Measurements from ENCODE around the gene KRT7.
"Not testable (repeated sequence)": the region's sequence is repeated elsewhere in the genome, so short reads cannot be mapped to it uniquely, and the experiment has no call there.

Gene KRT7

DNA sequence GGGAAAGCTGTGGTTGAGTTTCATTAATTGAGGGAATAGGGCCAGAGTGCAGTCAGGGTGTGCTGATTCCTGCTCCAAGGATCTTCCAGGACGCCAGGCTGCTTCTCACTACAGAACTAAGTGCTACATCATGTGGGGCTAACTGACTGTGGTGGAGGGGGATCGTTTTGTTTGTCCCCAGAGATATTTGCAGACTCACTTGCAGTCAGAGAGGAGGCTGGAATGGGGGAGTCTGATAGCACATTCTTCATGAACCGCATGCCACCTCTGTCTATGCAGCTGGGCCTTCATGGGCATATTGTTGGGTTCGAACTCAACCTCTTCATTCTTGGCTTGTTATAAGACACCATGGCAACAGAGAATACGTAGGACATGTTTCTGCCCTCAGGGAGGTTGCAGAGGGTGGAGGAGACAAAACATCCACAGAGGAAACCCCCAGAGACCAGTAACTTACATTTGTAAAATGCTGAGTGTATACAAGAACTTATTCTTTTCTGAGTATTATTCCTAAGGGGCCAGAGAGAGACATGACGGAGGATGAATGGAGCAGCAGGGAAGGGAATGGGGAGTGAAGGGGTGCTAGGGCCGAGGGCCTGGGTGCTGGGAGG, 13.0 kb downstream of the KRT7 start:
- DNase-seq, result no peak

DNA sequence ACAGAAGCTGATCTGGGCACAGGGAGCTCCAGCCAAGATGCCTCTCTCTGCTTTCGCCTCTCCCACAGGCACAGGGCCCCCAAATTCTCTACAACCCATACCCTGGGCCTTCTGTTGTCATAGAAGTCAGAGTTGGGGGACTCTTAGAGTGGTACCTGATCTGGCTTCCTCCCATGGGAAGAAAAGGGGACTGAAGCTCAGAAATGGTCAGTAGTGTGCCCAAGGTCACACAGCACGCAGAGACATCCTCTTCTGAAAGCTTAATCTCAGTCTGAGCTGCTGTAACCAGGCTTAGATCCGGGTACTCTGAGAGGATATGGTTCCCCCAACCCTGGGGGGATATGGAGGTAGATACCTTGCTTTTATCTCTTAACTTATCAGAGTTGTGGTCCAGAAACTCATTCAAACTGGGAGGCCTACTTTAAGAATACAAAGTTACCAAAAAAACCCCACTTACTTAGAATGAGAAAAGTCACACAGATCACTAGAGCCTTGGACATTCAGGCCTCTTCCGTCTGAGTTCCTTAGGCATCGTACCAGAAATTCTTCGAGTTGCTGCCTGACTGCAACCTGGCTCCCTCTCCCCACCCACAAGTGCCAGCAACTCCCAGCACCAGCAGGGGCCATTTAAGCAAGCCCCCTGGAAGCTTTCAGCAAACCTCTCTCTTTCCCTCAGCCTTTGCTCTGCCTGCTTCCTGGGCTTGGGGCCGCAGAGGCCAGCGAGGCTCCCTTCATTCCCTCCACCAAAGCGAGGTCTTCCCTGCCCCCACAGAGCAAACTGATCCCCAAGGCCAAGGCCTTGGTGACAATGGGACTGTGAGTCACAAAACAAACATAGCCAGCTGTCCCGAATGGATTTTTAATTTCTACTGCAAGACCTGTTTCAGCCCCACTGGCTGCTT, 13.9 kb downstream of the KRT7 start:
- DNase-seq, result no peak

DNA sequence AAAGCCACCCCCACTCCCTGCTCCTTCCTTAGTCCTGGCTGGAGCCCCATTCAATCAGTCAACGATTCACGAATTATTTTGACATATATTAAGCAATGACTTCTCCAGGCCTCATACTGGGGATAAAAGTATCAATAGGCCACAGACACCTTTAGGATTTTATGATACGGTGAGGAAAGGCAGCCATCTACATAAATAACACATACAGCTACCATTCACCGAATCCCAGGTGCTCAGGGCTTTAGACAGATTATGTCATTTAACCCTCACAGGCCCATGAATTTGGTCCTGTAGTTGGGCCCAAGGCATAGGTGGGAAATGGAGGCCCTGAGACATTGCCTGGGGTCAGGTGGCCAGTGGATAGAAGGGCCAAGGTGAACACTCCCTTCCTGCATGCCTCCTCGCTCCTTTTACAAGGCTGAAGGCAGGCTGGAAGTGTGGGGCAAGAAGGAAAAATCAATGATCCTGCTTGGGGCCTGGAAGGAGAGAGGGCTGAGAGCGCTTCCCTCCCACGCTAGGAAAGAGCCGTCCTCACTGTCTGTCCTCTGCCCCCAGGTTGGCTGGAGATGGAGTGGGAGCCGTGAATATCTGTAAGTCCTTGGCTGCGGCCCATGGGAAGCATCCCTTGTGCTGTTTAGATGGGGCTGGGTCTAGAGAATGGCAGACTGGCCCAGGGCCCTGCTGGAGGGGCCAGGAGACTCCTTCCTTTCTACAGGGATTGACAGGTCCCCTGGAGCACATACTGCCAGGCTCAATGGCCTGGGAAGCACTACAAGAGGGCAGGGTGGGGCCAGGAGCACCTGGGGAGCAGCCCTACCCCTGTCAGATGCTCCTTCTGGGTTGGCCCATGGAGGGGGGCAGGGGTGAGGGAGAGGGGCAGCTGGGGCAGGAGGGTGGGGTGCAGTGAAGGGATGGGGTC, 14.8 kb downstream of the KRT7 start:
- no peak for DNase-seq

DNA sequence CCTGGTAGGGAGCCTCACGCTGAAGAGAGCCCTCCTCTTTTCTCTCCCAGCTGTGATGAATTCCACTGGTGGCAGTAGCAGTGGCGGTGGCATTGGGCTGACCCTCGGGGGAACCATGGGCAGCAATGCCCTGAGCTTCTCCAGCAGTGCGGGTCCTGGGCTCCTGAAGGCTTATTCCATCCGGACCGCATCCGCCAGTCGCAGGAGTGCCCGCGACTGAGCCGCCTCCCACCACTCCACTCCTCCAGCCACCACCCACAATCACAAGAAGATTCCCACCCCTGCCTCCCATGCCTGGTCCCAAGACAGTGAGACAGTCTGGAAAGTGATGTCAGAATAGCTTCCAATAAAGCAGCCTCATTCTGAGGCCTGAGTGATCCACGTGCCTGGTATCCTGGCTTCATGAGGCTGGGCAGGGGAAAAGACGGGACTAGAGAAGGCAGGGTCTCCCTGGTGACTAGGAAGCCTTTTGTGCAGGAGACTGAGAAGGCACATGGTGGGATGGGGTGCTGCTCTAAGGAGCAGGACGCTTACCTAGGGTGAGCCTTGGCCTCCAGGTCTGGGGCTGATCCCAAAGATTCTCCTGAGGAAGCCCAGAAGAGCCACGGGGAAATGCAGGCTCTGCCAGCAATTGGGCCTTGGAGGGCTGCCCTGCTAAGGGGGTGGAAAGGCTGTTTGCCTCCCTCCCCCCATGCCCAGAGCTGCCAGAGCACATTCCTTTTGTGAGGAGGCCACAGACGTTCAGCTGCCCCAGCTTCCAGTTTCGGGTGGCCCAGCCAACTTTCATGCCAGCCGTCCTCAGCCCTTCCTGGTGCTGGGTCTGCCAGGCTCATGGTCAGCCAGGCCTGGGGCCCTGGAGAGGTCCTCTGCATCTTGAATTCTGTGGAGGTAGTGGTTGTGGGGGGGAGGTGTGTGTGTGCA, 15.8 kb downstream of the KRT7 start:
- no peak for DNase-seq

DNA sequence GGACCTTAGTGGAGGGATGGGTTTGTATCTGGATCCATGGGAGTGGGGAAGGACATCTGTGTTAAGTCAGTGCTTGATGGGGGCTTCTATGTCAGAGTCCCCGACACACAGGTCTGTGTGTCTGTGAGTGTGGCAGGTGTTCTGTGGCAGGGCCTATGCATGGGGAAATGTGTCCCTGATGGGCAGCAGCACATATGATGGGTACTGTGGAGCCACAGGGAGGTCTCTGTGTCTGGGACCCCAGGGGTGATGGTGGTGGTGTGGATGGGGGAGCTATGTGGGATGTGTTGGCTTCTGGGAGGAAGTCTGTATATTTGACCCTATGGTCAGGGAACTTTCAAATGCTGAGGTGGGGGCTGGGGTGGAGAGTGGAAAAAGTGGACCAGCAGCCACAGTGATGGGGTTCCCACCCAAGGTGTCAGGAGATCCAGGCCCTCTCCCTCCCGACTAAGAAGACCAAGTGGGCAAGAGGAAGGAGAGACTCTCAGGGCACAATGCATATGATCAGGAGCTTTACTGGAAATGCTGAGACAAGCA, 16.5 kb downstream of the KRT7 start:
- DNase-seq, result no peak

DNA sequence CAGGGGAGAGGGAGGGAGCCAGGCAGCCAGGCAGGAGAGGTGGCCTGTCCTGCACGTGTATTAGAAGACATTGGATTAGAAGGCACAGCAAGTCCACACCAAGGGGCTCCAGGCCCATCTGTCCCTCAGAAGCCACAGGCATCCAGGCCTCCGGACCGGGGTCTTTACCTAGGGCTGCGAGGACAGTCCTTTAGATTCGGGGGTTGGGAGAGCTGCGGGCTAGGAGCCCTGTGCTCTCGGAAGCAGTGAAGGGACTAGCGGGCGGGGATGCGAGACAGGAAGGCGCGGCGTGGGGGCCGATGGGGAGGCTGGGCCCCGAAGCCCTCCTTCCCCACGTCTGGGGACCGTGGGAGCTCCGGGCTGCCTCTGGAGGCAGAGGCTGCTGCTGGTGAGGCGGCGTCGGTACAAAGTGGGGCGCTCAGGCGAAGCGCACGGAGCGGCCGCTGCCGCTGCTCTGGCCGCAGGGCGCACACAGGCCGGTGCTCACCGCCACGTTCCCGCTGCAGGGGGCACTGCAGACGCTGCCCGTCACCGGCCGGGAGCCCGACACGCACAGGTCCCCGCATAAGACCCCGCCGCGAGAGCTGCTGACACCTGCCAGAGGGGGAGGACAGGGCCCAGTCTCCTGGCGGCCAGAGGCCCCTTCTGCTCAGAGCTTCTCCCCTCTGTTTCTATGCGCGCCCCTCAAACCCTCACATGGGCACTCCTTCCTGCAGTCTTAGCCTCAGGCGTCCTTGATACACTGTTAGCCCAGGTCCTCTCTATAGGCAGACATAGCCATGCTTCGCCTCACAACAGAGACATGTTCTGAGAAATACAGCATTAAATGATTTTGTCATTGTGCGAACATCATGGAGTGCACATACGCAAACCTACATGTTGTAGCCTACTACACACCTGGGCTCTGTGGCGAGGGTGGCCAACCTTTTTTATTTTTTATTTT, 17.3 kb downstream of the KRT7 start:
- DNase-seq, result no peak

DNA sequence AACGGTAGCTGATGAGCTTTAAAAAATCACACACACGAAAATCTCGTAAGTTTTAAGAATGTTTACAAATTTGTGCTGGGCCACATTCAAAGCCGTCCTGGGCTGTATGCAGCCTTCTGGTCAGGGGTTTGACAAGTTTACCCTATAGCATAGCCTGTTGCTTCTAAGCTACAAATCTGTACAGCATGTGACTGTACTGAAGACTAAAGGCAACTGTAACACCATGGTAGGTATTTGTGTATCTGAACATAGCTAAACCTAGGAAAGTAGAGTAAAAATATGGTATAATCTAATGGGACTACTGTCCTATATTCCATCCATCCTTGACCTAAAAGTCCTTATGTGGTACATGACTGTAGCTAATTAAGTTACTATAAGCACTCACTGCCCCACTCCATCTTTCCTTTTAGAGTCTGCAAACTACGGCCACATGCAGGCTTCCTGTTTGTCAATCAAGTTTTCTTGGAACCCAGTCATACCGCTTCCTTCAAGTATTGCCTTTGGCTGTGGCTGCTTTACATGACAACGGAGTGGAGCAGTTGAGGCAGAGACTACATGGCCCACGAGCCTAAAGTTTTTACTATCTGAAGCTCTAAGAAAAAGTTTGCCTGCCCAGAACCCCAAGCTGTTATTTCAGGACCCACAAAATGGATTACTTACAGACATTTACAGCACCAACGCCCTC, 18.5 kb downstream of the KRT7 start:
- no peak for DNase-seq

DNA sequence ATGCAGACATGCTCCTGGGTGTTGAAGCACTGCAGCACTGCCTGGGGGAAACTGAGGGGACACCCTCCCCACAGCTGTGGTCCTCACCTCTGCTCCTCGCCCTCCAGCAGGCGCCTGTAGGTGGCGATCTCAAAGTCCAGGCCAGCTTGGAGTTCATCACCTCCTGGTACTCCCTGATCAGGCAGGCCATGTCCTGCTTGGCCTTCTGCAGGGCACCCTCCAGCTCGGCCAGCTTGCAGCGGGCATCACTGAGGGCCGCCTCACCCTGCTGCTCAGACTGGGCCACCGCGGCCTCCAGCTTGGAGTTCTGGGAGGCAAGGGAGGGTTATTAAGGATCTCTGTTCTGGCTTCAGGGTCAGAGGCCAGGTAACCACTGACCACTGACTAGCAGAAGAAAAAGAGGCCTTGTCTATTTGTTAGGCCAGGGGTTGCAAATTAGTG, 19.2 kb downstream of the KRT7 start:
- not testable (repeated sequence) for DNase-seq

DNA sequence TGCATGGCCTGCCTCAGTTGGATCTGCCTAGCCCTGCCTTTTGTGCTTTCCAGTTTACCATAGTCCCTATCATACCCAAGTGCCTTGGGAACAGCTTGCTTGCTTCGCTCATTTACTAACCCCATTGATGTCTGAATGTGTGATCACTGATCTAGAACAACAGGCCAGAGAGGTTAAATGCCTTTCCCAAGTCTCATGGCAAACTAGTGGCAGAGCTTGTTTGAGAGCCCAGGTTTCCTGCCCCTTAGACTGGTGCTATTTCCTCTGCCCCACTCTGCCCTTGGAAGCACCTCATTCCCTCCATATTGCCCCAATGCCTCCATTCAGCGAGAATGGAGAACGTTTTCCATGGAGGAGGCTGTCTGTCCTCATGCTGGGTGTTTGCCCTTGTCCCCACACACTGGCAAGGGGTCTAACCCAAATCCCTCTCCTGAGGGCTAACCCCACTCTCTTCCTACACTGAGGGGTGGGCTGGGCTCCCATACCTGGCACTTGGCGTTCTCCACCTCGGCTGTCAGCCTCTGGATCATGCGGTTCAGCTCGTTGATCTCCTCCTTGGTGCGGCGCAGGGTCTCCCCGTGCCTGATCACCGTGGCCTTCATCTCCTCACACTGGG, 19.8 kb downstream of the KRT7 start:
- no peak for DNase-seq

DNA sequence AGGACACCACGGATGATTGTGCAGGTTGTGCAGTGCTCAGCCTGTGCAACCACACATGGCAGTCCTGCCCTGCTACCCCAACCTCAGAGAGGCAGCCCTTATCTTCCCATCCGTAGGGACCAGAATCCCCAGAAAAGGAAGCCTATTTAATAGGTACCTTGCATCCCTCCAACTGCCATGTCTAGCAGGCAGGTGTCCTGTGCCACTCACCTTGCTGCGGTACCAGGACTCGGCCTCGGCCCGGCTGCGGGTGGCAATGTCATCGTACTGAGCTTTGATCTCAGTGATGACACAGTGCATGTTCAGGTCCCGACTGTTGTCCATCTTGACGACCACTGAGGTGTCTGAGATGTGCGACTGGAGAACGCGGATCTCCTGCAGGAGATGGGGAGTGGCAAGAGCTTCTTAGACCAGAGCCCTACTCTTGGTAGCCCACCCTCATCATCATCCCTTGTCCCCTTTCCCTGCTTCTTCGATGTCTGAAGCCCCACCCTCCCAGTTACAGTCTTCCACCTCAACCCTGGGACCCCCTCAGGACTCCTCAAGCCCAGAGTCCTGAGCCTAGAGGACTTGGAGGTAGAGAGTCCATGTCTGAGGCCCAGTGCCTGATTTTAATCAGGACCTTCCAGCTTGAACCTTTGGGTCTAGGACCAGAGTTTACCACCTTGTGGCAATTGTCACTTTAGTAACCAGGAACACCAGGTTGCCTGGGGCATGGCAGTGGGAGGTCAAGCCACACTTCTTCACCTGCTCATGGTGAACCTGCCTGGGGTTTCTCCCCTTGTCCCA, 20.5 kb downstream of the KRT7 start:
- DNase-seq, result no peak

DNA sequence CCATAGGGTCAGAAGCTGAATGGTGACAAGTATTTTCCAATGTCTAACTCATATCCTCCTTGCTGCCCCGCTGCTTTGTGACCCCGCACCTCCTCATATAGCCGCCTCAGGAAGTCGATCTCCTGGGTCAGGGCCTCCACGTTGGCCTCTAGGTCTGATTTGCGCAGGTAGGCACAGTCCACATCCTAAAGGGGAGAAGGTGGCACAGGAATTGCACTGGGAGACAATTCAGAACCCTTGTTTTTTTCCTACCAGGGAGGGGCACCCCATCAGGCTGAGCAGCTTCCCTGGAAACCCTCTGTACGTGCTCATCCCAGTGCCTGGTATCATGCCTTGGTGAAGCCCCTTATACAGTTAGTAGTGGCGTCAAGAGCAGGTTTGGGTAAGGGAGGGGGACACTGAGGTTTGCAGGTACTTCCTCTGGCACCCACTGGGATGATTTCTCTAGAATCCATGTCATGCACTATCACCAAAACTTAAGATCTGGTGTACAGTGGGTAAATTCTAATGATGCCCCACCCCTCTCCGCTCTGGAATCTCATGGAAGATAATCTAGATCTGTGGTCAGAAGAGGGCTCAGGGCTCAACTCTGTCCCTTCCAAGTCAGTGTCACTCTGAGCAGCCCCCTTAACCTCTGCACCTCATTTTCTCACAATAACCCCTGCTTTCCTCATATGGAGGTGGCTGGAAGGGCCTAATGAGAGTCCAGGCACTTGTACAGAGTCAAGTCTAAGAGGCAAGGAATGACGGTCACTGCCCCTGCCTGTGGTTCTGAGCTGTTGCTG, 21.3 kb downstream of the KRT7 start:
- no peak for DNase-seq

DNA sequence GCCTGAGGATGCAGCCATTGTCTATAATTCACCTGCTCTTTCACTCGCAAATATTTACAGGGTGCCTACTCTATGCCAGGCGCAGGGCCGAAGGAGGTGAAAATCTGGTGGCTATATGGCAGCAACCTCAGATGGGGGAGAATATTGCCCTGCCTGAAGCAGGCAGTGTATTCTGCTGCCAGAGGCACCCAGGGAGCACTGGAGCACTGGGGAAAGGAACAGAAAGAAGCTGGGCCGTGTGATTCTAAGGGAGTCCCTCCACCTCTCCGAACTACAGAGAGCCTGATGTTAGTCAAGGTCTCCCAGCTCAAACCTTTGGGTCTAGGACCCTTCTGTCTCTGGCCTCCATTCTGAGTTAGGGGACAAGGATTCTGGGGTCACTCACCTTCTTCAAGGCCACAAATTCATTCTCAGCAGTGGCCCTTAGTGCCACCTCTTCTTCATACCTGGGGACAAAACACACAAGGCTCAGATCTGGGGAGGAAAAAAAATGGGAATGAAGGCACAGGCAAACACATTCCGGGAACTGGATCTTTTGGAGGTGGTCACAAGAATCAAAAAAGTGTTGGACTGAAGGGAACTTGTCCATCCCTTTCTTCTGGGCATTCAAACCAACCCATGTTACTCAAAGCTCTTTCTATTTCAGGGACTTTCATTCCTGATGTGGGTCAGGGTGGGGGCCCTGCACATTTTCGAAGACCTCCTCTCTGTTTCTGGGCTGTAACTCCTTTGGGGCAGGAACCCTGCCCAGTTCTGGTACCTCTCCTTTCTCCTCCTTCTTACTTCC, 22.1 kb downstream of the KRT7 start:
- DNase-seq, result no peak

DNA sequence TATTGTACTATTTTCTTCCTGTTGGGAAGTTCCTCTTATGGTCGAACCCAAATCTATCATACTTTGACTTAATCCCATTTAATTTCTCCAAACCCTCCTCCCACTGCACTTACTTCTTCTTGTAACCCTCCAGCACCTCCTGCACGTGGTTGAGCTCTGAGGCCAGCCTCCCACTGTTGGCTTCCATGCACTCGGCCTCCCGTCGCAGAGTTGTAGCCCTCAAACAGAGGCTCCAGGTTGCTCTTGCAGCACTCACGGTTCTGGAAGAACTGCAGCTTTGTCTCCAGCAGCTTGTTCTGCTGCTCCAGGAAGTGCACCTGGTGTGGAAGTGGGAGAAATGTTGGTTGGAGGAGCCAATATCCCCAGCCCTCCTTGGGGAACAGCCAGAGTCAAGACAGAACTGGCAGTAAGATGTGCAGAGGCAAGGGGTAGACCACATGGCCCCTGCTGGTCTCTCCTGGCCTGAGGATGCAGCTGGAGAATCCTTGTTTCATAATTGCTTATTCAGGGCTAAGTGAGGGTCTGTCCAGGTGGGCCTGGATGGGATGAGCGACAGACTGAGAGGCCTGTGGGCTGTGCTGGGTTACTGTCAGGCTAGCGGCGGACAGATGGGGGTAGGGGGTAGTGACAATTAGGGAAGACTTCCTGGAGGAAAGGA, 23.0 kb downstream of the KRT7 start:
- no peak for DNase-seq

DNA sequence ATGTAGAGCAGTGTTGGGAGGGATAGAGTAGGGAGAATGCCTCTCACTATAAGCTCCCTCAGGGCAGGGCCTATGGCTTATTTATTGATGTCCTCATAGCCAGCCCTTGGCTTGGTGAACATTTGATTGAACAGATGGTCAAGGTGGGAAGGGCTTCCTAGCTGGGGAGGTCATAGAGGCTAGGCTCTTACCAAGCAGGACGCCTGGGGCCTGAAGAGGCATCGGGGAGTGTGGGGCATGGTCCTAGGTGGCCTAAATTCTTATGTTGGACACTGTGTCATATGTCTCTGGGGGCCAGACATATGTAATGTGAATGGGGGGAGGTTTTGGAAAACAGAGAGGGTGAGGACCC, 23.5 kb downstream of the KRT7 start:
- DNase-seq, result no peak

DNA sequence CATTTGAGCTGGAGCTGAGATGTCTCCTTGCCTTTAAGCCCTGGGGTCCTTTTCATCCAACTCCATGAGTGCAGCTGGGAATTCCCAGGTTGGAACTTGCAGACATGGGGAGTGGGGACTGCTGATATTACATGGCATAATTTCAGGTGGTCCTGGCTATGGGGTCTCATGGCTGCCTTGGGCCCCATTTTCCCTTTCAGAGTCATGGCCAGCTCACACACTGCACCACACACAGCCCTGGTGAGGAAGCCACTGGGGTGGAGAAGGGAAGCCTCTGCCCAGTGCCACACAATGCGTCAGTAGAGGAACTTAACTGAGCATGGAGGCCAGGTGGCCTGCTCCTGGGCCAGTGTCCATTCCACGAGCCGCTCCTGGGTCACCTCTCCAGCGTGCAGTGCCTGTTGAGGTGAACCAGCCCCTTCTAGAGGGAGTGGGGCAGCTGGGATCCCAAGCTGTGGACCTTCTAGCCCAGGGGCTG, 24.1 kb downstream of the KRT7 start:
- no peak for DNase-seq

DNA sequence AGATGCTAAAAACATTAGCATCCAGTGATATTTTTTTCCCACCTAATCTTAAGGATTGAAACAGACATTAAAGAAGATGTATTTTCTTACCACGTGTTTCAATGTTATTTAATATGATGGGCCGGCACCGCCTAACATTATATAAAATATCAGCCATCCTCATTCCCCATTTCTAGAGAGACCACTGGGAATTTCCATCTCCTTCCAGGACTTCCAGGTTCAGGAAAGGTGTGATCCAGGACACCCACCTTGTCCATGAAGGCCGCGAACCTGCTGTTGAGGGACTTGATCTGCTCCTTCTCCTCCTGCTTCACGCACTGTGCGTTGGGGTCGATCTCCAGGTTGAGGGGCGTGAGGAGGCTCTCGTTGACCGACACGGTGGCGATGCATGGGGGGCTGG, 24.9 kb downstream of the KRT7 start:
- DNase-seq, result not testable (repeated sequence)

Data from hematopoietic multipotent progenitor cell treated with erythropoietin and hydrocortisone succinate and interleukin-3 and kit ligand, for 8 days (in vitro differentiated cells).